GM12872 (cell line): ENCODE data around the gene TMEM131.

ENCODE experiments used
- TF ChIP-seq, protein P1 (sequence below): IDR thresholded peaks from 3 replicates; pipeline ENCODE4 v1.5.1; 2011; ENCODE audit warnings: low read depth, mild to moderate bottlenecking, low read length, moderate library complexity; ENCODE audit not compliant: insufficient read depth

The TMEM131 gene

GRCh38 chr2:97926946-97927345 is 68.8 kb downstream of the TMEM131 start:
- TF ChIP-seq, protein P1, sequence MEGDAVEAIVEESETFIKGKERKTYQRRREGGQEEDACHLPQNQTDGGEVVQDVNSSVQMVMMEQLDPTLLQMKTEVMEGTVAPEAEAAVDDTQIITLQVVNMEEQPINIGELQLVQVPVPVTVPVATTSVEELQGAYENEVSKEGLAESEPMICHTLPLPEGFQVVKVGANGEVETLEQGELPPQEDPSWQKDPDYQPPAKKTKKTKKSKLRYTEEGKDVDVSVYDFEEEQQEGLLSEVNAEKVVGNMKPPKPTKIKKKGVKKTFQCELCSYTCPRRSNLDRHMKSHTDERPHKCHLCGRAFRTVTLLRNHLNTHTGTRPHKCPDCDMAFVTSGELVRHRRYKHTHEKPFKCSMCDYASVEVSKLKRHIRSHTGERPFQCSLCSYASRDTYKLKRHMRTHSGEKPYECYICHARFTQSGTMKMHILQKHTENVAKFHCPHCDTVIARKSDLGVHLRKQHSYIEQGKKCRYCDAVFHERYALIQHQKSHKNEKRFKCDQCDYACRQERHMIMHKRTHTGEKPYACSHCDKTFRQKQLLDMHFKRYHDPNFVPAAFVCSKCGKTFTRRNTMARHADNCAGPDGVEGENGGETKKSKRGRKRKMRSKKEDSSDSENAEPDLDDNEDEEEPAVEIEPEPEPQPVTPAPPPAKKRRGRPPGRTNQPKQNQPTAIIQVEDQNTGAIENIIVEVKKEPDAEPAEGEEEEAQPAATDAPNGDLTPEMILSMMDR, result no peak

DNA sequence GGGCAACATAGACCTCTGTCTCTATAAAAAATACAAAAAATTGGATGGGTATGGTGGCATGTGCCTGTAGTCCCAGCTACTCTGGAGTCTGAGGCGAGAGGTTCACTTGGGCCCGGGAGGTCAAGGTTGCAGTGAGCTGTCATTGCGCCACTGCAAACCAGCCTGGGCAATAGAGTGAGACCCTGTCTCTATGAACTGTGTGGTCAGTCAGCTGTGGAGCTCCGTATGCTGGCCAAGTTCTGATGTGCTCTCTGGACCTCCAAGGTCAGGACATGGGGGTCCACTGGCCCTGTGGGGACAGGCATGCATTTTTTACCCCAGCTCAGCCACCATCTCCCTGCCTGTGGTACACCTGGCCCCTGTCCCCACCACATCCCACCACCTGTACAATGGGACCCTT is 71.6 kb downstream of the TMEM131 start:
- TF ChIP-seq, protein P1, result no peak

GRCh38 chr2:97919858-97920257 is 75.9 kb downstream of the TMEM131 start:
- TF ChIP-seq, protein P1, result no peak

DNA sequence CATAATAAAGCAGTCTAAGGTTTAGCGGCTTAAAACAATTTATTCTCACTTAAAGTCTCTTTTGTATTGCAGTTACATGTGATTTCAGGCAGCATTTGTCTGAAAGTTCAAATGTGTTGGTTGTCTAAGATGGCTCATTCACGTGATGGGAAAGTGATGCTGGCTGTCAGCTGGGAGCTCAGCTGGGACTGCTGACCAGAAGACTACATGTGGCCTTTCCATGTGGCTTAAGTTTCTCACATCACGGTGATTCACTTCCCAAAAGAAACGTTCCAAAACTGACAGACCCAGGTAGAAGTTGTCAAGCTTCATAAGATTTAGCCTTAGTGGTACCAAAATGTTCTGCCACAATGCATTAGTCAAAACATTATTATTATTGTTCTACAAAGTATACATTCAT is 76.9 kb downstream of the TMEM131 start:
- TF ChIP-seq, protein P1, result no peak

DNA sequence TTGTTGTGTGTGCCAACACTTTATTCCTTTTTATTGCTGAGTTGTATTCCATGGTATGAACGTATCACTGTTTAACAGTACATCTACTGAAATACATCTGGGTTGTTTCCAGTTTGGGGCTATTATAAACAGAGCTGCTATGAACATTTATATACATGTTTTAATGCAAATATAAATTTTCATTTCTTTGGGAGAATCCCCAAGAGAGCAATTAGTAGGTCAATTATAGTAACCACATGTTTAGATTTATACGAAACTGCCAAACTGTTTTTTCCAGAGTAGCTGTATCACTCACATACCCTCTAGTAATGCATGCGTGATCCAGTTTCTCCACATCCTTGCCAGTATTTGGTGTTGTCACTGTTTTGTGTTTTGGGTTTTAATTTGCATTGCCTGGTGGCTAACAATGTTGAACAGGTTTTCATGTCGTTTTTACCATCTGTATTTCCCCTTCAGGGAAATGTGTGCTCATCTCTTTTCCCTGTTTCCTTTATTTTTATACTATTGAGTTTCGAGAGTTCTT is 81.0 kb downstream of the TMEM131 start:
- TF ChIP-seq, protein P1, result no peak

DNA sequence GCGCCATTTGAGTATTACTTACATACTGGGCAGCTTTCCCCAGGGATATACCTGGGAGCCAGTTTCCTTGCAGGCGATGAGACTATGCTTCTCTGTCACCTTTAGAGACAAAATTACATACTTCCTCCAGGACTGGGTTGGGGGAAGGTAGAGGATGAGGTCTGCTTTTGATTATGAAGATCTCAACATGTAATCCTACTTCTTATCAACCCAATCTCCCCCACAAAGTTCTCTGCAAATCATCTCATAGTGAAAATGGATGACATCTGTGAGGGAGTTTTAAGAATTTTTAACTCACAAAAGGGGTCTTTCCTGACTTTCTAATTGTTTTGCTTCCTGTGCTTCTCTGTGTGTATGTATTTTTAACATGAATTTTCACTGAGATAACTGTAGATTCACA is 81.9 kb downstream of the TMEM131 start:
- TF ChIP-seq, protein P1, result no peak

DNA sequence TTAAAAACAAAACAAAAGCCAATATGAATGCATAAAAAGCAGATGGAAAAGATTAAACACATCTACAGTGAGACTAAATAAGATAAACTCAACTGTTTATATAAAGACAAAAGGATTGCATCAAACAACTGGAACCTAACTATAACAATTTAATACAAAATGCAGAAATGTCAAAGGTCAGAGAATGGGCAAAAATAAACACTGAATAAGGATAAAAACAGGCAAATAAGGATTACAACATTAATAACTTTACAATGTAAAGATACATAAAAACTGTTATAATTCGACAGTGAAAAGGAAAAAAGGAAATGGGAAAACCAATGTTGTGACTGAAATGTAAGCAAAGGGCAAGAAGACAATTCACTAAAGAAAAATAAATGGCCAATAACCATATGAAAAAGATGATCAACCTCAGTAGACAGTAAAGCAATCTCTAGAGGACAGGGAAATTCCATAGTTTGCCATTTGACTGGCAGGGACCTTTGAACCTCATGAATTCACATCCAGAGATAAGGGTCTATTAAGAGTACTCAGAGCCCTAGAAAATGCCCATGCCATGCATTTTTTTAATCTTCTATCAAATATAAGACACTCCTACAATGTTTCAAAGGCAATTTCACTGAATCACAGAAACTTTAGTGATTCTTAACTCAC is 83.7 kb downstream of the TMEM131 start:
- TF ChIP-seq, protein P1, result no peak
